ENCODE measurements around the gene SHANK3.
"Not testable (repeated sequence)": the region's sequence is repeated elsewhere in the genome, so short reads cannot be mapped to it uniquely, and the experiment has no call there.

SHANK3 gene

DNA sequence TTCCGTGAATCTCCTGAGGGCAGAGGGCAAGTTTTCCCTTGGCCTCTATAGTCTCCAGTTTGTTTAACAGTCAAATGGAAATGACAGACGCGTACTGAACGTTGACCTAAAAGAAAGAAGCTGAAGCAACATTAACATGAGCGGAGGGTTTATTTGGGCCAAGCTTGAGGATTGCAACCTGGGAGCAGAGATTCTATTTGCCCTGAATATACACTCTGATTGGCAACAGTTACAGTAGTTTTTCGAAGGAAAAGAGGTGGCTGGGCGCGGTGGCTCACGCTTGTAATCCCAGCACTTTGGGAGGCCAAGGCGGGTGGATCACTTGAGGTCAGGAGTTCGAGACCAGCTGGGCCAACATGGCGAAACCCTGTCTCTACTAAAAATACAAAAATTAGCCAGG is 32.3 kb upstream of the SHANK3 start:
- H3K36me3 Mint-ChIP-seq, H3K9me3 Mint-ChIP-seq, H3K27ac Mint-ChIP-seq, DNase-seq, H3K4me3 Mint-ChIP-seq, H3K4me1 Mint-ChIP-seq, CTCF ChIA-PET: not testable (repeated sequence)
- peaks cover 16% of the 10 kb centered on the region for H3K27me3 Mint-ChIP-seq

DNA sequence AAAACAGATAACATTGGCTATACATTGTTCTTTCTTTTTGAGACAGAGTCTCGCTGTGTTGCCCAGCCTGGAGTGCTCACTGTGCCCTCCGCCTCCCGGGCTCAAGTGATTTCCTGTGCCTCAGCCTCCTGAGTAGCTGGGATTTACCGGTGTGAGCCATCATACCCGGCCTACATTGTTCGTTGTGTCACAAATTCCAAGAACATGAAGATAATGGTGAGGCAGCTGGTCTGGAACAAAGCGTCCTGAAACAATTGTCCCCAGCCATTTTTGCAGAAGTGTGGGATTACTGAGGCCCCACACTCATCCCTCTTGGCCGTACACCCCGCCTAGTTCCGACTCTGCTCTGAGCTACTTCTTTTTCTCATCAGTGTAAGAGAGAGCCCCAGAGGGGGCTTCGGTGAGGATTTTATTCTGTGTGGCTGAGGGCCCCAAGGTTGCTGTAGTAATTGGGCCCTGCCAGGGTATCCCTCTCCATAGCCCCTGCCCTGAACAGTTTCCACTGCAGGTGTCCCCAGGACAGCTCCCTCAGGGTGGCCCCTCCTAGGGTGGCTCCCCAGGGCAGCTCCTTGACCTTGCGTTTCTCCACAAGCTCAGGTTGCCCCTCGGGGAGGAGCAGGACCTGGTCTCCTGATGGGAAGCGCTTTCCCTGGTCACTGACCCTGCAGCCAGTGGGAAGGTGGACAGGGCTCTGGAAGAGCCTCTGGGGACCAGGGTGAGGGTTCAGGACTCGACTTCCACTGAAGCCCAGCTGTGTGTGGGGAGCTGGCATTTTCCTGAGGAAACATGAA is 31.6 kb upstream of the SHANK3 start:
- Mint-ChIP-seq H3K36me3 (no peaks in the 10 kb centered on the region), H3K9me3 (no peaks in the 10 kb centered on the region), H3K4me1 (no peaks in the 10 kb centered on the region), H3K27ac (no peak overlapping the region), H3K27me3 (peaks cover 8% of the 10 kb centered on the region), H3K4me3 (no peak overlapping the region)
- no peak for DNase-seq
- CTCF ChIA-PET: interaction anchor here (0.6 to 1.0 kb wide), 2 partner anchors 10 to 13 kb away, joined by 3 to 5 read pairs; partner anchors contain the start of gene ARSA

DNA sequence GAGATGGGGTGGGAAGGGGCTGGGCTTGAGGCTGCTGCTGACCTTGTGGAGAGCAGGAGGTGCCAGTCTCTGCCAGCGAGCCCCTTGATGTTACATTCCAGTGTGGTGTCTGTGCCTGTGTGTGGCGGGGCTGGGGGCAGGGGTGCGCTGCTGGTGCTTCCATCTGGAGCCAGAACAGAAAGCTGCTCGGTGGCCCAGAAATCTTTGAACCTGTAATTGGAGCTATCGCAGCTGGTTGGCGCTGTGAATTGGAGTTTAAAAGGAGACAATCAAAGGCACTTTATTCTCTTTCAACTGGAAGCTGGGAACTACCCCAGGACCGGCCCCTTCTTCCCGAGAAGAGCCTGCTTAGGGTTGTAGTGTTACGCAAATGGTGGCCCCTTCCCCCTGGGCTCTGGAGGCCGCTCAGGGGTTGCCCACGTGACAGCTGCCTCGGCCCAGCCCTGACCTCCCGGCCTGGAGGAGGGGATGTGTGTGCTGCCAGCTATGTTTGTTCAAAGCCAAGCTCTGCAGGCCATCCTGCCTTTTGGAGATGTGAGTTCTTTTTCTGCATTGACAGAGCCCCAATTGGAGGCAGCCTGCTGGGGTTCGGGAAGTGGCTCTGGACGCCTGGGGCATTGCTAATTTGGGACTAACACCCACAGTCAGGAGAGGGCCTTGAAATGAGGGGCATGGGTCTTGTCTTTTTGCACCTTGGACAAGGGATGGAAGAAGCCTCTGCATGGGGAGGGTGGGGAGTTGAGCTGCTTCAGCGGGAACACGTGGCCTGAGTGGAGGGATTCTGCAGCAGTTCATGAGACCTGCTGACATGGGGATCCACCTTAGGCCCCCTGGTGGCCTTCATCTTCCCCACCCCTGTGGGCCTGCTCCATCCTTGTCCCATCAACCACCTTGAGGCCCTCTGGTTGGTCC is 30.7 kb upstream of the SHANK3 start:
- CTCF ChIA-PET: interaction anchor here (0.6 to 1.0 kb wide), 2 partner anchors 11 to 14 kb away, joined by 3 to 5 read pairs; partner anchors contain the start of gene ARSA
- Mint-ChIP-seq H3K9me3 (peaks cover 4% of the 10 kb centered on the region), H3K4me1 (no peaks in the 10 kb centered on the region), H3K27me3 (peaks cover 7% of the 10 kb centered on the region), H3K36me3 (no peaks in the 10 kb centered on the region), H3K27ac (no peak overlapping the region), H3K4me3 (no peak overlapping the region)
- no peak for DNase-seq

DNA sequence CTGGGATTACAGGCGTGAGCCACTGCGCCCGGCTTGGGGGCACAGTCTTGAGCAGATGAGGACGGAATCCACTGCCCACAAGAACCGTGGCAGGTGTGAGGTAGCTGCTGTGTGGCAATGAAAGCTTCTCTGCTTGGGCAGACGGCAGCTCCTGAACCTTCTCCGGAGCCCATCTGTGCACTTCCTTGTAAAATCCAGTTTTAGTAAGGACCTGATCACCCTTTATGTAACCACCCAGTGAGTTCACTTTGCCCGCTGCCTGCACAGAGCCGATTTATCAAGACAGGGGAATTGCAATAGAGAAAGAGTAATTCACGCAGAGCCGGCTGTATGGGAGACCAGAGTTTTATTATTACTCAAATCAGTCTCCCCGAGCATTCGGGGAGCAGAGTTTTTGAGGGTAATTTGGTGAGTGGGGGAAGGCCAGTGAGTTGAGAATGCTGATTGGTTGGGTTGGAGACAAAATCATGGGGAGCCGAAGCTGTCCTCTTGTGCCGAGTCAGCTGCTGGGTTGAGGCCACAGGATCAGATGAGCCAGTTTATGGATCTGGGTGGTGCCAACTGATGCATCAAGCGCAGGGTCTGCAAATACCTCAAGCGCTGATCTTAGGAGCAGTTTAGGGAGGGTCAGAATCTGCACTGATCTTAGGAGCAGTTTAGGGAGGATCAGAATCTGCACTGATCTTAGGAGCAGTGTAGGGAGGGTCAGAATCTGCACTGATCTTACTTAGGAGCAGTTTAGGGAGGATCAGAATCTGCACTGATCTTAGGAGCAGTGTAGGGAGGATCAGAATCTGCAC is 29.4 kb upstream of the SHANK3 start:
- H3K27ac Mint-ChIP-seq, CTCF ChIA-PET, H3K36me3 Mint-ChIP-seq, H3K4me3 Mint-ChIP-seq, H3K27me3 Mint-ChIP-seq, DNase-seq, H3K9me3 Mint-ChIP-seq, H3K4me1 Mint-ChIP-seq: not testable (repeated sequence)

DNA sequence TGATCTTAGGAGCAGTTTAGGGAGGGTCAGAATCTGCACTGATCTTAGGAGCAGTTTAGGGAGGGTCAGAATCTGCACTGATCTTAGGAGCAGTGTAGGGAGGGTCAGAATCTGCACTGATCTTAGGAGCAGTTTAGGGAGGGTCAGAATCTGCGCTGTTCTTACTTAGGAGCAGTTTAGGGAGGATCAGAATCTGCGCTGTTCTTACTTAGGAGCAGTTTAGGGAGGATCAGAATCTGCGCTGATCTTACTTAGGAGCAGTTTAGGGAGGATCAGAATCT is 28.9 kb upstream of the SHANK3 start:
- H3K4me1 Mint-ChIP-seq, DNase-seq, H3K27ac Mint-ChIP-seq, H3K4me3 Mint-ChIP-seq, CTCF ChIA-PET, H3K9me3 Mint-ChIP-seq, H3K27me3 Mint-ChIP-seq, H3K36me3 Mint-ChIP-seq: not testable (repeated sequence)

DNA sequence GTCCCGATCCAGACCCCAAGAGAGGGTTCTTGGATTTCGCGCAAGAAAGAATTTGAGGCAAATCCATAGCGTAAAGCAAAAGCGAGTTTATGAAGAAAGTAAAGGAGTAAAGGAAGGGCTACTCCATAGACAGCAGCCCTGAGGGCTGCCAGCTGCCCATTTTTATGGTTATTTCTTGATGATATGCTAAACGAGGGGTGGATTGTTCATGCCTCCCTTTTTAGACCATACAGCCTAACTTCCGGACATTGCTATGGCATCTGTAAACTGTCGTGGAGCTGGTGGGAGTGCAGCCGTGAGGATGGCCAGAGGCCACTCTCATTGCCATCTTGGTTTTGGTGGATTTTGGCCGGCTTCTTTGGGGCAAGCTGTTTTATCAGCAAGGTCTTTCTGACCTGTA is 19.4 kb upstream of the SHANK3 start:
- no peak for DNase-seq
- peaks cover 1% of the 10 kb centered on the region for H3K36me3 Mint-ChIP-seq
- no peaks in the 10 kb centered on the region for H3K4me1 Mint-ChIP-seq
- H3K4me3 Mint-ChIP-seq: no peak overlapping the region
- H3K27me3 Mint-ChIP-seq: peaks cover 26% of the 10 kb centered on the region
- no peak overlapping the region for H3K27ac Mint-ChIP-seq
- CTCF ChIA-PET: no interaction called here
- peaks cover 11% of the 10 kb centered on the region for H3K9me3 Mint-ChIP-seq

DNA sequence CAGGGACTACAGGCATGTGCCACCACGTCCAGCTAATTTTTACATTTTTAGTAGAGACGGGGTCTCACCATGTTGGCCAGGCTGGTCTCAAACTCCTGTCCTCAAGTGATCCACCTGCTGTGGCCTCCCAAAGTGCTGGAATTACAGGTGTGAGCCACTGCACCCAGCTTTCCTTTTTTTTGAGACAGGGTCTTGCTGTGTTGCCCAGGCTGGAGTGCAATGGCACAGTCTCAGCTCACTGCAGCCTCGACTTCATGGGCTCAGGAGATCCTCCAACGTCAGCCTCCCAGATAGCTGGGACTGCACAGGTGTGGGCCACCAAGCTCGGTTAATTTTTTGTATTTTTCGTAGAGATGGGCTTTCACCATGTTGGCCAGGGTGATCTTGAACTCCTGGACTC is 18.0 kb upstream of the SHANK3 start:
- H3K4me3 Mint-ChIP-seq, H3K36me3 Mint-ChIP-seq, CTCF ChIA-PET, H3K9me3 Mint-ChIP-seq, DNase-seq, H3K4me1 Mint-ChIP-seq, H3K27ac Mint-ChIP-seq: not testable (repeated sequence)
- peaks cover 30% of the 10 kb centered on the region for H3K27me3 Mint-ChIP-seq

DNA sequence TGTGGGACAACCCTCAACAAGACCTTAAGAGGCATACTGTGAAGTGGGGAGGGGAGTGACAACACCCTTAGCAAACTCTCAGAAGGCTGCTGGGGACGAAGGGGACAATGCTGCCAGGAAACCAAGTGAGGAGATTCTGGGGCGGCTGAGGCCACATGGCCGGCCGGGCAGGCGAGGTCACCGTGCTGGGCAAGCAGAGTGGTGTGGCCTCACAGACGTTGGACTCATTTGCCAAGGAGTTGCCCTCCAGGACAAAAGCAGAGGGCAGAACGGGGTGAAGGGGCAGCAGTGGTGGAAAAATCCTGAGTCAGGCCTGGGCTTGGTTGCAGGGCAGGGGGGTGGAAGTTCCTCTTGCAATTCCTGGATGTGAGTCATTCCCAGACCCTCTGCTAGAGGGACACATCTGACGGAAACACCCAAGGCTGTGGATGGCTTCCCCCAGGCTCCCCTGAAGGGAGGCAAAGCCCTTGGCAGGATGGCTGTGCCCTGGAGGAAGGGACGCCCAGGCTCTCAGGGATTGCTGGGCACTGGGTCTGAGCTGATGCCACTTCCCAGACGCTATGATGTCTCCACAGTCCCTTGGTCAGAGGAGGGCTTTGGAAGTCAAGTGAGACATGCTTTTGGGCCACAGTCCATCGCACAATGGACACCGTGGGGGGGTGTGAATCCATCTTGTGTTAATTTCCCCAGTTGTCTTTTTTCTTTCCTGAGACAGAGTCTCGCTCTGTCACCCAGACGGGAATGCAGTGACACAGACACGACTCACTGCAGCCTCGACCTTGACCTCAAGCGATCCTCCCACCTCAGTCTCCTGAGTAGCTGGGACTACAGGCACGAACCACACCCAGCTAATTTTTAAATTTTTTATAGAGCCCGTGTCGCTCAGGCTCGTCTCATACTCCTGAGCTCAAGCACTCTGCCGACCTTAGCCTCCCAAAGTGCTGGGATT is 16.2 kb upstream of the SHANK3 start:
- H3K27ac Mint-ChIP-seq: no peak overlapping the region
- H3K9me3 Mint-ChIP-seq: no peaks in the 10 kb centered on the region
- no peaks in the 10 kb centered on the region for H3K36me3 Mint-ChIP-seq
- DNase-seq: no peak
- CTCF ChIA-PET: no interaction called here
- H3K27me3 Mint-ChIP-seq: peaks cover 35% of the 10 kb centered on the region
- no peaks in the 10 kb centered on the region for H3K4me1 Mint-ChIP-seq
- no peak overlapping the region for H3K4me3 Mint-ChIP-seq

DNA sequence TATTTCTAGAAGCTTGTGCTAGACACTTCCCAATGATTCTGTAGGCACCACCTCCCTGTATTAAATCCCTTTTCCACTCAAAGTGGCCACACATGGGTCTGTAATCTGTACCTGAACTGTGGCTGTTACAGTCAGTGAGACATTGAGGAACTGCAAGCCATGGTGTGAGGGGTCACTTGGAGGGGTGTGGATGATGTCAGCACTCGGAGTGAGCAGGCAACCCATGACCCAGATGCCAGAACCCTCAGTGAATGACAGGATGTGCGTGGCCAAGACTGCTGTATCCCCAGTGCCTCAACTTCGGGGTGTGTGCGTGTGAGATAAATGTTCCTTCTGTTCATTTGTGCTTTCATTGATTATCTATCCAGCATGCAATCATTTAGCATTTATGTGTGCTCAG is 14.7 kb upstream of the SHANK3 start:
- no peaks in the 10 kb centered on the region for H3K4me1 Mint-ChIP-seq
- DNase-seq: no peak
- H3K4me3 Mint-ChIP-seq: no peak overlapping the region
- no peak overlapping the region for H3K27ac Mint-ChIP-seq
- H3K27me3 Mint-ChIP-seq: peaks cover 40% of the 10 kb centered on the region
- no peaks in the 10 kb centered on the region for H3K9me3 Mint-ChIP-seq
- H3K36me3 Mint-ChIP-seq: no peaks in the 10 kb centered on the region
- CTCF ChIA-PET: no interaction called here

DNA sequence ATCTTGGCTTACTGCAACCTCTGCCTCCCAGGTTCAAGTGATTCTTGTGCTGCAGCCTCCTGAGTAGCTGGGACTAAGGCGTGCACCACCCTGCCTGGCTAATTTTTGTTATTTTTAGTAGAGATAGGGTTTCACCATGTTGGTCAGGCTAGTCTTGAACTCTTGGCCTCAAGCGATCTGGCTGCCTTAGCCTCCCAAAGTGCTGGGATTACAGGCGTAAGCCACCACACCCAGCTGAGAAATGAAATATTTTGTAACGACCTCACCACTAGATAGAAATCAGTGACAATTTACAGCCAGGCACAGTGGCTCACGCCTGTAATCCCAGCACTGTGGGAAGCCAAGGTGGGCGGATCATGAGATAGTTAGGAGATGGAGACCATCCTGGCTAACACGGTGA is 12.9 kb upstream of the SHANK3 start:
- H3K4me1 Mint-ChIP-seq, DNase-seq, H3K36me3 Mint-ChIP-seq, H3K4me3 Mint-ChIP-seq, CTCF ChIA-PET, H3K27ac Mint-ChIP-seq, H3K9me3 Mint-ChIP-seq: not testable (repeated sequence)
- H3K27me3 Mint-ChIP-seq: peaks cover 40% of the 10 kb centered on the region

DNA sequence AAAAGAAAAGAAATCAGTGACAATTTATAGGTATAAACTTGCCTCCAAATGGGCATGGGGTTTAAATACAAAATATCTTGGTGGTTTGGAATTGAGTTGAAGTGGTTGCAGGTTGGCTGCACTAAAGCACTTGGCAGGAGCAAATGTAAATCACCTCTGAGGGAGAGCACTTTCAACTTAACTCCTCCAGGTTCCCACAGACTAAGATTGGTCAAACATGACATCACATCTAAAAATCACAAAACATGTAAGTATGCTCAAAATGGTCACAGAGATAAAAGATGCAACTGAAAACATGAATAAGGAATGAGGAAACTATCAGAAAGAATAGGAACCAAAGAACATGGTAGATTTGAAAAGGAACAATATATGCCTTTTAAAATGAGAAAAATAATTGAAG is 12.3 kb upstream of the SHANK3 start:
- H3K4me1 Mint-ChIP-seq: no peaks in the 10 kb centered on the region
- peaks cover 34% of the 10 kb centered on the region for H3K27me3 Mint-ChIP-seq
- CTCF ChIA-PET: no interaction called here
- DNase-seq: no peak
- H3K36me3 Mint-ChIP-seq: no peaks in the 10 kb centered on the region
- no peaks in the 10 kb centered on the region for H3K9me3 Mint-ChIP-seq
- no peak overlapping the region for H3K27ac Mint-ChIP-seq
- H3K4me3 Mint-ChIP-seq: no peak overlapping the region

DNA sequence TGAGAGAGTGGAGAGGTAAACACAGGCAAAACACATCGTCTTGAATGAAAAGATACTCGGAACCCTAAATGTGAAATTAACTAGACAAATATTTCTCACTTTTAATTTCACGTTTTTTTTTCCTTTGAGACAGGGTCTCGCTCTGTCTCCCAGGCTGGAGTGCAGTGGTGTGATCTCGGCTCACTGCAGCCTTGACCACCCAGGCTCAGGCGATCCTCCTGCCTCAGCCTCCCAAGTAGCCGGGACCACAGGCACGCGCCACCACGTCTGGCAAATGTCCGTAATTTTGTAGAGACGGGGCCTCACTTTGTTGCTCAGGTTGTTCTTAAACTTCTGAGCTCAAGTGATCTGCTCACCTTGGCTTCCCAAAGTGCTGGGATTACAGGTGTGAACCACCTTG is 7.4 kb upstream of the SHANK3 start:
- CTCF ChIA-PET: no interaction called here
- H3K9me3 Mint-ChIP-seq: no peaks in the 10 kb centered on the region

DNA sequence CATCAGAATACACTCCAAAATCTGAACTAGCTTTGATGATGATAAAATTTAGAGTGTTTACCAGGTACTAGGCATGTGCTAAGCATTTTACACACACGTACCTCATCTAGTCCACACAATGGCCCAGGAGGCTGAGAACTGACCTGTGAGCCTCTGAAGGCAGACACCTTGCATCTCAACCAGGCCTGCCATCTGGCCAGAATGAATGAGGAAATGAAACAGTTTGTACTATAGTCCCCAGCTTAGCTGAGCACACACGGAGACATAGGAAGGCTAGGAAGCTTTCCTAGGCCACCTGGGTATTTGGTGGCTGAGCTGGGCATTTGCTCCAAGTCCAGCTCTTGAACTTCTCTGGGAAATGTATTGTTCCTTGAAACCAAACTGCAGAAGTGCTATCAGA is 6.9 kb upstream of the SHANK3 start:
- DNase-seq: no peak
- H3K9me3 Mint-ChIP-seq: no peaks in the 10 kb centered on the region
- no peaks in the 10 kb centered on the region for H3K4me1 Mint-ChIP-seq
- H3K36me3 Mint-ChIP-seq: no peaks in the 10 kb centered on the region
- H3K4me3 Mint-ChIP-seq: no peak overlapping the region
- CTCF ChIA-PET: no interaction called here
- H3K27me3 Mint-ChIP-seq: peaks cover 28% of the 10 kb centered on the region
- no peak overlapping the region for H3K27ac Mint-ChIP-seq

More for the DNA sequence above, 7.4 kb upstream of the SHANK3 start:
- no peak overlapping the region for H3K4me3 Mint-ChIP-seq
- H3K27ac Mint-ChIP-seq: no peak overlapping the region
- no peaks in the 10 kb centered on the region for H3K36me3 Mint-ChIP-seq
- no peak for DNase-seq
- no peaks in the 10 kb centered on the region for H3K4me1 Mint-ChIP-seq
- peaks cover 23% of the 10 kb centered on the region for H3K27me3 Mint-ChIP-seq

DNA sequence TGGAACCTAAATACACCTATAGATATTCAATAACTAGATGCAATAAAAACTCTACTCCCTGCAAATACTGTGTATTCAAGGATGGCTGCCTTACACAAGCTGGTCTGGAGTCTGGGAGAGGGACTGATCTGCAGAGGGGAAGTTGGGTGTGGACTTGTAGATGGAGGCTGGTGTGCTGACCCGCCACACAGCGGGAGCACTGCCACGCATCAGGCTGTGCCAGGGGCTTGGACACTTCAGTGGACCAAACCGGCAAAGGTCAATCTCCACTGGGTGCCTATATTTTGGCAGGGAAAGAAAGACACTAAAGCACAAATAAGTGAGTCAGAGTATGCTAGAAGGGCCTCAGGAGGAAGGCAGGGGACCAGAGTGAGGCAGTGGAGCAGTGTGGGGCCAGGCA is 2.1 kb upstream of the SHANK3 start:
- no peaks in the 10 kb centered on the region for H3K36me3 Mint-ChIP-seq
- H3K9me3 Mint-ChIP-seq: no peaks in the 10 kb centered on the region
- no peak for DNase-seq
- no peak overlapping the region for H3K4me3 Mint-ChIP-seq
- H3K27ac Mint-ChIP-seq: no peak overlapping the region
- peaks cover 60% of the 10 kb centered on the region for H3K27me3 Mint-ChIP-seq
- CTCF ChIA-PET: no interaction called here
- peaks cover 8% of the 10 kb centered on the region for H3K4me1 Mint-ChIP-seq
